Astrocyte of the cerebellum (primary cell): ENCODE measurements around the gene GRPEL1.
A peak's percentile ranks its signal among the peaks of the same experiment; 100 is the strongest.

Experiments
- DNase-seq: peaks from one replicate; pipeline ENCODE4 v3.0.0-alpha.2; 2011; ENCODE audit warnings: low read depth
- H3K4me3 ChIP-seq: 2 replicates; pipeline ENCODE4 v1.5.1; 2011; ENCODE audit warnings: mild to moderate bottlenecking, low read depth, low read length, moderate library complexity
- in situ Hi-C: cut with HindIII; loops from 2 replicates; pipeline ENCODE4 v1.10.0; 2017; ENCODE audit warnings: low sequenced_read_pairs
- TF ChIP-seq, protein P1 (sequence below): IDR thresholded peaks from 2 replicates; pipeline ENCODE4 v1.5.1; 2012; ENCODE audit warnings: low read length, low read depth, moderate library complexity, mild to moderate bottlenecking; ENCODE audit errors: missing control alignments

The GRPEL1 gene

DNA sequence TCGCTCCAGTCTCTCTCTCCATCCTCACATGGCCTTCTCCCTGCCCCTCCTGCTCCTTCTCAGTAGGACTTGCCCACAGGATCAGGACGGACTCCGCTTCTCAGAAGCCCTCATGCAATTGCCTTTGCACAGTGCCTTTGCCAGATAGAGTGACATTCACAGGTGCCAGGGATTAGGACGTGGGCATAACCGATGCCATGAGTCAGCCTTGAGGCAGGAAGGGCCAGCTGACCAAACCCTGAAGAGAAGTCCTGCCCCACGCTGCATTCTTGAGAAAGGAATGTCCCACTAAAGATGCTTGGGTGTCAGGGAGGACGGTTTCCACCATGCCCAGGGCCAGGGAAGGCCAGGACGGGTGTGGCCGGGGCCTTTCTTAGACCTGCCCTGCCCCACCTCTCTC, 6.6 kb upstream of the GRPEL1 start:
- in situ Hi-C loops, result no loop called here
- no peak overlapping the region for H3K4me3 ChIP-seq
- TF ChIP-seq, protein P1, sequence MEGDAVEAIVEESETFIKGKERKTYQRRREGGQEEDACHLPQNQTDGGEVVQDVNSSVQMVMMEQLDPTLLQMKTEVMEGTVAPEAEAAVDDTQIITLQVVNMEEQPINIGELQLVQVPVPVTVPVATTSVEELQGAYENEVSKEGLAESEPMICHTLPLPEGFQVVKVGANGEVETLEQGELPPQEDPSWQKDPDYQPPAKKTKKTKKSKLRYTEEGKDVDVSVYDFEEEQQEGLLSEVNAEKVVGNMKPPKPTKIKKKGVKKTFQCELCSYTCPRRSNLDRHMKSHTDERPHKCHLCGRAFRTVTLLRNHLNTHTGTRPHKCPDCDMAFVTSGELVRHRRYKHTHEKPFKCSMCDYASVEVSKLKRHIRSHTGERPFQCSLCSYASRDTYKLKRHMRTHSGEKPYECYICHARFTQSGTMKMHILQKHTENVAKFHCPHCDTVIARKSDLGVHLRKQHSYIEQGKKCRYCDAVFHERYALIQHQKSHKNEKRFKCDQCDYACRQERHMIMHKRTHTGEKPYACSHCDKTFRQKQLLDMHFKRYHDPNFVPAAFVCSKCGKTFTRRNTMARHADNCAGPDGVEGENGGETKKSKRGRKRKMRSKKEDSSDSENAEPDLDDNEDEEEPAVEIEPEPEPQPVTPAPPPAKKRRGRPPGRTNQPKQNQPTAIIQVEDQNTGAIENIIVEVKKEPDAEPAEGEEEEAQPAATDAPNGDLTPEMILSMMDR, result no peak
- DNase-seq, result no peak

DNA sequence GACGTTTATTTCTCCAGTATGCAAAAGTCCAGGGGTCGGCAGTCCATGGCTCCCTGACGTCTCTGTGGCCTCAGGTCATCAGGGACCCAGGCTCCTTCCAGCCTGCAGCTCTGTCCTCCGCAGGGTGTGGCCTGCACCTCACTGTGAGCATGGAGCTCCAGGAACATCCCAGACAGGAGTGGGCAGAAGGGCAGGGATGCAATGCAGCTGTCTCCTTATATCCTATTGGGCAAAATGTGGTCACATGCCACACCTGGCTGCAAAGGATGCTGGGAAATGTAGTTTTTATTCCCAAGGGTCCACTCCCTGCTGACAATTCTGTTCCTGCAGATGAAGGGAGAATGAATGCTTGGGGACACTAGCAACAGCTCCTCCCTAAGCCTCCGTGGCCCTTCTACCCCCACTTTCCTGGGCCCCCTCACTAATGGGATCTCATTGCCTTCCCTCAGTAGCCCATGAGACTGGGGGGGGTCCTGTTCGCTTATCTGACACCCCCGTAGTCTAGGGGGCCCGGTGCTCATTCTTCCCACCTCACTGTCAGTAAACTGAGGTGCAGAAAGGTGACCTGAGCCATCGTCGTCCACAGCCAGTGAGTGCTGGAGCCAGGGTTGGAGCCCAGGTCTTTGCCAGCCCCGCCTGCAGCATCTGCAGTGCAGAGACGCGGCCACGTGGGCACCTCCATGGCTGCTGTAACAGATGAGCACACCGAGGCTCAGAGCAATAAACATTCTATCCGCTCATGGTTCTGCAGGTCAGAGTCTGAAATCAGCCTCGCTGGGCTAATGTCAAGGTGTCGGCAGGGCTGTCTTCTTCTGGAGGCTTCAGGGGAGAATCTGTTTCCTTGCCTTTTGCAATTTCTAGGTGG, 5.9 kb upstream of the GRPEL1 start:
- TF ChIP-seq, protein P1, result no peak
- in situ Hi-C loops, result no loop called here
- no peak overlapping the region for H3K4me3 ChIP-seq
- DNase-seq, result no peak

DNA sequence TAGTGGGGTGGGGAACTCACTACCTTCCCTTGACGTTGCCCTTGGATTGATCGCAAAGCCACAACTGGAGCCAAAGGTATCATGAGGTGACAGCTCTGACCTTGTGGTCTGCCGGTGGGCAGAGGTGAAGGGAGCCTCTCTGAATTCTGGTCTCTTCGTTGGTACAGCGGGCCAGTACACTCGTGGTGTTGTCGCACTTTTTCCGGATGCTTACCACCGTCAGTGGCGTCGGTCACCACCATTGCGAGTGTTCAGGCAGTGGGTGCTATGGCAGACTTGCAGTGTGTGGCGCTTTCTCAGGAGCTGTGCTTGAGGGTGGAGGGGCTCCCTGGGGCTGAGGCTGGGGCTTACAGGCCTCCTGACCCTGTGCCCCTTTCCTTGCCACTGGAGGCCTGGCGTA, 5.2 kb upstream of the GRPEL1 start:
- DNase-seq, result no peak
- no peak overlapping the region for H3K4me3 ChIP-seq
- TF ChIP-seq, protein P1, result no peak
- in situ Hi-C loops, result no loop called here

- in situ Hi-C loops, result no loop called here
- DNase-seq, result peak; percentile 32
- H3K4me3 ChIP-seq, result no peak overlapping the region
- TF ChIP-seq, protein P1, result peak; percentile 99
Observed at GRCh38 chr4:7070729-7071511, 3.1 kb upstream of the GRPEL1 start.

- in situ Hi-C loops, result no loop called here
- H3K4me3 ChIP-seq, result peak overlapping the region; percentile 87
- DNase-seq, result no peak
- TF ChIP-seq, protein P1, result no peak
Observed at GRCh38 chr4:7068883-7069282, 1.0 kb upstream of the GRPEL1 start.

DNA sequence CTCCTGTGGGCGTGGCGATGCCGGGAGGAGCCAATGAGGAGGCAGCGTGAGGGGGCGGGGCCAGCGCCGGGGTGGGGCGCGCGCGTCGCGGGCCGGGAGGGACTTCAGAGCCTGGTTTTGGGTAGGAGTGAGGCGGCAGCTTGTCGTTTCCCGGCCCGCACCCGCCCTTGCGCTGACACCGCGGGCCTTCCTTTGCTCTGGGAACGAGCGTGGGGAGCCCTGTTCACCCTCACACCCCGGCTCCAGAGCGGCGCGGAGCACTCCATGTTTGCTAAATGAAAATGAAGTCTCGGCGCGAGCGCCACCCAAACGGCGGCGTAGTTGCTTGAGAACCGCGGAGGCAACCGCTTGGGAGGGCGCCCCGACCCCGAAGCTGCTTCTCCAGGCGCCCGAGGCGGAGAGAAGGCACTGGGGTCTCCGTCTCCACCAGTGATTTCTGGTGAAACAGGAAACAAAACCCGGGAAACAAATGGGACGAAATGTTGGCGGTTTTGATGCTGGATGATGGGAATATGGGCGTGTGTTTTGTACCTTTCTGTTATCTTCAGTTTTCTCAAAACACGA, 497 bp upstream of the GRPEL1 start:
- peak overlapping the region; percentile 87 for H3K4me3 ChIP-seq
- in situ Hi-C loops, result no loop called here
- TF ChIP-seq, protein P1, result no peak
- DNase-seq, result no peak
